IPS-20b (cell line): ENCODE measurements around the gene XYLT1.

Experiments used
- H3K27ac ChIP-seq: one replicate; pipeline ENCODE4 v1.5.1; 2013; ENCODE audit warnings: low read length
- H3K27me3 ChIP-seq: 2 replicates; pipeline ENCODE4 v1.6.1; 2013; ENCODE audit warnings: mild to moderate bottlenecking, low read length, inconsistent platforms; ENCODE audit not compliant: insufficient read depth
- H3K36me3 ChIP-seq: 2 replicates; pipeline ENCODE4 v1.6.1; 2013; ENCODE audit warnings: low read depth, mild to moderate bottlenecking, inconsistent platforms, low read length, moderate library complexity; ENCODE audit not compliant: insufficient read depth
- H3K4me1 ChIP-seq: 2 replicates; pipeline ENCODE4 v1.6.1; 2013; ENCODE audit warnings: mild to moderate bottlenecking, control low read depth, inconsistent platforms, low read length, moderate library complexity; ENCODE audit not compliant: insufficient read depth
- H3K4me3 ChIP-seq: 2 replicates; pipeline ENCODE4 v1.5.1; 2013; ENCODE audit warnings: mild to moderate bottlenecking, low read length, inconsistent platforms
- H3K9ac ChIP-seq: 2 replicates; pipeline ENCODE4 v1.6.1; 2013; ENCODE audit warnings: low read depth, mild to moderate bottlenecking, inconsistent platforms, low read length, moderate library complexity
- H3K9me3 ChIP-seq: 2 replicates; pipeline ENCODE4 v1.6.1; 2013; ENCODE audit warnings: mild to moderate bottlenecking, low read depth, low read length, inconsistent platforms; ENCODE audit not compliant: insufficient read depth

The XYLT1 gene

DNA sequence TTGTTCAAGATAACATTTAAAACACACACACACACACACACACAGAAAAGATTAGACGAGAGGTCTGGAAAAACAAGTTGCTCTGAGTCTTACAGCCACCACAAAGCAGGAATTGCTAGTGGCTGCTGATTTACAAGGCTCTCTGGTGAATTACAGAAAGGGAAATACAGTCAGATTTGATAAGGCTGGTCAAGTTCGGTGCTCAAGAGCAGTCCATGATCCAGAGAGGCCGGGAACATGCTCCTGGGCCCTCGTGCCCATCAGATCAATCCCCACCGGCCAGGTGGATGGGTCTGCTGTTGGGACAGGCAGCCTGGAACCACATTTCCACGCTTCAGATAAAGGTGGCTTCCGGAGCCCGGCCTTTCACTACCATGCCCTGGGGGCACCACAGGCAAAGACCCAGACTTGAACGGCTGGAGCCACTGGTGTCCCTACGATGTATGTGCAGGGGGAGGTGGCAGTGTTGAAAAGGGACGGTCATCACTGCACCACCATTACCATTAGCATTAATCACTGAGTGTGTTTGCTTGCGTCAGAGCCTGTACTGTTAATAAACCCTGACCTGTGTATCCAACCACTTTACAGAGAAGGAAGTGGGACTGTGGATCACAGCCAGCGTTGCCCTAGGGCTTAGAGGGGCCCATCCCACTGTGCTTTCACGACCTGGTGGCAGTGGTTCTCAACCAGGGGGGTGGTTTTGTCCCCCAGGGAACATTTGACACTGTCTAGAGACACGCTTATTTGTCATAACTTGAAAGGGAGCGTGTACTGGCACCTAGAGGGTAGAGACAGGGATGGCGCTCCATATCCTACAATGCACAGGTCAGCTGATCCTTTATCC lies 95.1 kb downstream of the XYLT1 start:
- Histone ChIP-seq H3K9ac (no peak overlapping the region), H3K9me3 (no peaks in the 10 kb centered on the region), H3K36me3 (no peaks in the 10 kb centered on the region), H3K4me3 (no peak overlapping the region), H3K27ac (no peak overlapping the region), H3K27me3 (no peaks in the 10 kb centered on the region), H3K4me1 (peaks cover 34% of the 10 kb centered on the region)

DNA sequence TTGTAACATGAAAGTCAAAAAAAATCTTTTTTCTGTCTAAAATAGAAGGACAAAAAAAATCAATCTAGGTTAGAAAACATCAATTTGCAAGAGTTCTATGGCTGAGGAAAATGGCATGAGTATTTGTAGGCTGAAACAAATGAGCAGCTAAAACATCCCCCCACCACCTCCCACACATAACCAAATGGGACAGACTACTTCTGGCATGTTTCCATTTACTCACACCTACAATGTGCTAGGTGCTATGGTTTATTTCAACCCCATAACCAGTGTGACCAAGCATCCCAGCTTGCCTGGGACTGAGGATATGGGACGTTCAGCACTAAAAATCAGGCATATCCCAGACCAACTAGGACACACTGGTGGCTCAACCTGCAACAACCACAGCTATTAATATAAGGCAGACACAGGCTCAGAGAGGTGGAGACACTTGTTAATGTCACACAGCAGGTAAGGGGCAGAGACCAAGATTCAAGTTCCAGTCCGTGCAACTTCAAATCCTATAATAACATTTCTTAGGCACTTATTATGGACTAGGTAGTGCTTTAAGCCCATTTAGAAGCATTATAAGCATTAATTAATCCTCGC lies 96.0 kb downstream of the XYLT1 start:
- no peak overlapping the region for H3K9ac ChIP-seq
- H3K4me1 ChIP-seq: peaks cover 39% of the 10 kb centered on the region
- no peak overlapping the region for H3K27ac ChIP-seq
- H3K27me3 ChIP-seq: no peaks in the 10 kb centered on the region
- no peaks in the 10 kb centered on the region for H3K9me3 ChIP-seq
- H3K4me3 ChIP-seq: no peak overlapping the region
- no peaks in the 10 kb centered on the region for H3K36me3 ChIP-seq

GRCh38 chr16:17373533-17373932 lies 97.2 kb downstream of the XYLT1 start:
- Histone ChIP-seq H3K27ac (no peak overlapping the region), H3K4me1 (peaks cover 36% of the 10 kb centered on the region)

DNA sequence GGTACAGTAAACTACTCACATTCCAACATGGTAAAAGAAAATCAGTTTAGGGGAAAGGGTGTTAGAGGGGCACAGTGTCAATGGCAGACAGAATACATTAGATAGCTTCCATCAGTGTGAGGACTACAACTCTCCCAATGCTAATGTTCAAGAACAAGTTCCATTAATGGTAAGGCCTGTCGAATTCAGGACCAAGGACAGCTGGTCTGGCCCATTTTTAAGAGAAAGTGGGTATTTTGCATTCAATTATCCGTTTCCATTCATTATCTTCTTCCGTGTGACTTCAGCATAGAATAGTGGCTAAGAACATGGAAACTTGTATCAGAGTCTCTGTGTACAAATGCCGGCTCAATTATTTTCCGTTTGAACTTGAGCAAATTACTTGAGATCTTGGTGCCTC lies 98.4 kb downstream of the XYLT1 start:
- Histone ChIP-seq H3K4me1 (peaks cover 32% of the 10 kb centered on the region), H3K27me3 (no peaks in the 10 kb centered on the region), H3K9me3 (no peaks in the 10 kb centered on the region), H3K36me3 (no peaks in the 10 kb centered on the region), H3K9ac (no peak overlapping the region), H3K27ac (no peak overlapping the region), H3K4me3 (no peak overlapping the region)

More at GRCh38 chr16:17373533-17373932, 97.2 kb downstream of the XYLT1 start:
- H3K4me3 ChIP-seq: no peak overlapping the region
- no peaks in the 10 kb centered on the region for H3K36me3 ChIP-seq
- no peaks in the 10 kb centered on the region for H3K27me3 ChIP-seq
- H3K9ac ChIP-seq: no peak overlapping the region
- H3K9me3 ChIP-seq: no peaks in the 10 kb centered on the region

DNA sequence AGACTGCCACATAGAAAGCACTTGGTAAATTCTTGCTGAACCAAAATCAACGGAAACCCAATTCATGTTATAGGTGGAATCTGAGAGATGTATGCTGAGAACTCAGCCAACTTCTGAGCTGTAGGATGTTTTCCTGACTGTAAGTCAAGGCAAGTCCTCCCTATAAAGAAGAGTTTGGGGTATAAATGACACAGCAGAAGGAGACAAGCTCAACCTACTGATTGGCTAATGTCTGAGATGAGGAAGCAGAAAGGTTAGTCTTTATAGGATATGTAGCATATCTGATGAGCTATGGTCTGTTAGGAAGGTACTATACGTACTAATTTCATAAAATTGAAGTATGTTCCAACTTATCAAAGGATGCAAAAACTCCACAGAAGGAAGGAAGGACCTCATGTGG lies 99.5 kb downstream of the XYLT1 start:
- Histone ChIP-seq H3K27ac (no peak overlapping the region), H3K9ac (no peak overlapping the region), H3K4me1 (peaks cover 38% of the 10 kb centered on the region), H3K27me3 (no peaks in the 10 kb centered on the region), H3K9me3 (no peaks in the 10 kb centered on the region), H3K4me3 (no peak overlapping the region), H3K36me3 (no peaks in the 10 kb centered on the region)

GRCh38 chr16:17370731-17371285 lies 100.0 kb downstream of the XYLT1 start:
- no peak overlapping the region for H3K4me3 ChIP-seq
- no peaks in the 10 kb centered on the region for H3K9me3 ChIP-seq
- peaks cover 38% of the 10 kb centered on the region for H3K4me1 ChIP-seq
- no peak overlapping the region for H3K9ac ChIP-seq
- peak overlapping the region; percentile 54 for H3K27ac ChIP-seq
- H3K36me3 ChIP-seq: no peaks in the 10 kb centered on the region
- no peaks in the 10 kb centered on the region for H3K27me3 ChIP-seq

DNA sequence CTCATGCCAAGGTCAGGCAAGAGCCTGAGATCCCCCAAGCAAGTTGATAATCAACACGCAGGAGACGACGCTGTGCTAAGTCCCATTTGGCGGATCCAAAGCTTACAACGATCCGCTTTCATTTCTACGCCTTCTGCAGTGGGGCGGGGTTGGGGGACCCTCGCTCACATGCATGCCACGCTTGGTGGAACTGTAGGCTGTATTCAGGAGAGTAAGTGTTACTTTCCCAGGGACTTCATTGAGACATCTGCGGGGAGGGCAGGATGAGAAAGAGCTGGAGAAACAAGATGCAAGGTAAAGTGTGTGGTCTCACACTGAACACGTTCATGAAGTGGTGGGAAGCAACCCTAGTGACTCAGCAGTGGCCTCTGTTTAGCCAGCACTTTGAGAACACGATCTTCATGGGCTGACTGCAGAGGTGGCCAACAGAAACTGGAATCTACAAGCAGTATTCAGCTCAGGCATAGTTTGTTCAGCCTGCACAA lies 100.5 kb downstream of the XYLT1 start:
- Histone ChIP-seq H3K9ac (no peak overlapping the region), H3K4me1 (peaks cover 43% of the 10 kb centered on the region), H3K4me3 (no peak overlapping the region)

GRCh38 chr16:17369421-17370222 lies 101.1 kb downstream of the XYLT1 start:
- Histone ChIP-seq H3K27me3 (no peaks in the 10 kb centered on the region), H3K4me1 (peaks cover 44% of the 10 kb centered on the region), H3K36me3 (no peaks in the 10 kb centered on the region), H3K9me3 (no peaks in the 10 kb centered on the region), H3K9ac (no peak overlapping the region; the same call in 1 of the 2 replicates), H3K4me3 (no peak overlapping the region), H3K27ac (no peak overlapping the region)

More for the DNA sequence above, 100.5 kb downstream of the XYLT1 start:
- H3K27ac ChIP-seq: peak overlapping the region; percentile 54
- no peaks in the 10 kb centered on the region for H3K27me3 ChIP-seq
- H3K36me3 ChIP-seq: no peaks in the 10 kb centered on the region
- no peaks in the 10 kb centered on the region for H3K9me3 ChIP-seq

DNA sequence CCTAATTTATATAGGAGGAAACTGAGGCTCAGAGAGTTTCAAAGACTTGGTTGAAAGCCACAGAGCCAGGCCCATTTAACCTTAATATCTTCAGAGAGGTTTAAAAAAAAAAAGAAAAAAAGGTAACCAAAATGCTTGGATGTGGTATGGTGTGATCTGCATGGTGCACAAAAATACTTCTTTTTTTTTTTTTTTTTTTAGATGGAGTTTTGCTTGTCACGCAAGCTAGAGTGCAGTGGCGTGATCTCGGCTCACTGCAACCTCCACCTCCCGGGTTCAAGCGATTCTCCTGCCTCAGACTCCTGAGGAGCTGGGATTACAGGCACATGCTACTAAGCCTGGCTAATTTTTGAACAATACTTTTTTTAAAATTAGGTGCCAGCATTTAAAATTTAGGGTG lies 101.8 kb downstream of the XYLT1 start:
- Histone ChIP-seq H3K36me3 (no peaks in the 10 kb centered on the region), H3K4me1 (peaks cover 44% of the 10 kb centered on the region), H3K4me3 (no peak overlapping the region), H3K27me3 (no peaks in the 10 kb centered on the region), H3K9ac (no peak overlapping the region; the same call in 1 of the 2 replicates), H3K9me3 (no peaks in the 10 kb centered on the region), H3K27ac (no peak overlapping the region)

DNA sequence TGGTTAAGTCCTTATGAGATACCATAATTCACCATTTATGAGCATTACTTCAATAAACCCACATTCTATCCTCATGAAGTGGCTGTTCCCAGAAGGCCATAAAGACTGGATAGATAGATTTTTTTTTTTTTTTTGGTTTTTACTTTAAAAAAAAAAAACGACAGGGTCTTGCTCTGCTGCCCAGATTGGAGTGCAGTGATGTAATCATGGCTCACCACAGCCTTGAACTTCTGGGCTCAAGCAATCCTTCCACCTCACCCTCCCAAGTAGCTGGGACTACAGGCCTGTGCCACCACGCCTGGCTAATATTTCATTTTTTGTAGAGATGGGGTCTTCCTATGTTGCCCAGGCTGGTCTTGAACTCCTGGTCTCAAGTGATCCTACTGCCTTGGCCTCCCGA lies 102.3 kb downstream of the XYLT1 start:
- H3K9me3 ChIP-seq: no peaks in the 10 kb centered on the region
- no peaks in the 10 kb centered on the region for H3K36me3 ChIP-seq
- H3K4me1 ChIP-seq: peaks cover 44% of the 10 kb centered on the region
- H3K27ac ChIP-seq: no peak overlapping the region
- no peak overlapping the region for H3K9ac ChIP-seq
- H3K27me3 ChIP-seq: no peaks in the 10 kb centered on the region
- no peak overlapping the region for H3K4me3 ChIP-seq

GRCh38 chr16:17367923-17368322 lies 102.8 kb downstream of the XYLT1 start:
- Histone ChIP-seq H3K4me1 (peaks cover 44% of the 10 kb centered on the region), H3K9ac (no peak overlapping the region)

More at GRCh38 chr16:17367923-17368322, 102.8 kb downstream of the XYLT1 start:
- Histone ChIP-seq H3K4me3 (no peak overlapping the region), H3K27ac (no peak overlapping the region), H3K27me3 (no peaks in the 10 kb centered on the region), H3K9me3 (no peaks in the 10 kb centered on the region), H3K36me3 (no peaks in the 10 kb centered on the region)
